Measurements from ENCODE around the gene CBFA2T2. TPM values are rescaled to one million over a fixed set of nuclear protein-coding genes. Genes with fewer than 3 reads are reported as not detected.

Gene CBFA2T2
- total RNA-seq, 1 experiment from 2014 or later, result 13.1 TPM

- TF ChIP-seq EZH2 (IDR thresholded peaks at IDR 0.05; ENCODE audit: borderline replicate concordance, low read depth, low read length, poor library complexity, severe bottlenecking) (no peak), CTCF (conservative IDR thresholded peaks at IDR 0.05; ENCODE audit: low read depth, low read length) (no peak)
- no TSS peak for BruUV-seq (replicated peaks)
- Histone ChIP-seq H3K36me3 (ENCODE audit: insufficient read depth, low read length, poor library complexity, severe bottlenecking) (peaks cover 29% of the 10 kb centered on the region), H3K27me3 (replicated peaks; ENCODE audit: insufficient read depth, low read depth, low read length, poor library complexity) (no peaks in the 10 kb centered on the region), H3K27ac (ENCODE audit: low read depth, low read length, poor library complexity, severe bottlenecking) (no peak overlapping the region), H3K9me3 (ENCODE audit: low read depth, low read length, poor library complexity, severe bottlenecking) (no peaks in the 10 kb centered on the region), H3K4me3 (ENCODE audit: low read depth, low read length, poor library complexity, severe bottlenecking) (no peak overlapping the region), H3K4me1 (ENCODE audit: insufficient read depth, low read length, poor library complexity, severe bottlenecking) (peaks cover 16% of the 10 kb centered on the region)
- ChIA-PET CTCF (no interaction called here), POLR2A (ENCODE audit: low non-redundant PET) (no interaction called here)
- intact Hi-C loops (cut with micrococcal nuclease; ENCODE audit: unreplicated experiment), result no loop called here
- DNase-seq (ENCODE audit: low spot score), result no peak
Measured at GRCh38 chr20:33680686-33681085, 190.8 kb downstream of the CBFA2T2 start.

GRCh38 chr20:33681288-33681687, 191.4 kb downstream of the CBFA2T2 start:
- intact Hi-C loops (cut with micrococcal nuclease; ENCODE audit: unreplicated experiment), result no loop called here
- BruUV-seq (replicated peaks), result no TSS peak
- peaks cover 27% of the 10 kb centered on the region for H3K36me3 ChIP-seq (ENCODE audit: insufficient read depth, low read length, poor library complexity, severe bottlenecking)
- H3K4me1 ChIP-seq (ENCODE audit: insufficient read depth, low read length, poor library complexity, severe bottlenecking), result peaks cover 16% of the 10 kb centered on the region
- no peak overlapping the region for H3K27ac ChIP-seq (ENCODE audit: low read depth, low read length, poor library complexity, severe bottlenecking)
- H3K9me3 ChIP-seq (ENCODE audit: low read depth, low read length, poor library complexity, severe bottlenecking), result no peaks in the 10 kb centered on the region
- H3K4me3 ChIP-seq (ENCODE audit: low read depth, low read length, poor library complexity, severe bottlenecking), result no peak overlapping the region
- CTCF ChIA-PET, result no interaction called here
- POLR2A ChIA-PET (ENCODE audit: low non-redundant PET), result no interaction called here
- TF ChIP-seq CTCF (conservative IDR thresholded peaks at IDR 0.05; ENCODE audit: low read depth, low read length) (no peak), EZH2 (IDR thresholded peaks at IDR 0.05; ENCODE audit: borderline replicate concordance, low read depth, low read length, poor library complexity, severe bottlenecking) (no peak)
- no peak for DNase-seq (ENCODE audit: low spot score)
- no peaks in the 10 kb centered on the region for H3K27me3 ChIP-seq (replicated peaks; ENCODE audit: insufficient read depth, low read depth, low read length, poor library complexity)

- Histone ChIP-seq H3K27ac (ENCODE audit: low read depth, low read length, poor library complexity, severe bottlenecking) (peak overlapping the region; percentile 30), H3K4me3 (ENCODE audit: low read depth, low read length, poor library complexity, severe bottlenecking) (no peak overlapping the region), H3K9me3 (ENCODE audit: low read depth, low read length, poor library complexity, severe bottlenecking) (no peaks in the 10 kb centered on the region), H3K36me3 (ENCODE audit: insufficient read depth, low read length, poor library complexity, severe bottlenecking) (peaks cover 24% of the 10 kb centered on the region), H3K4me1 (ENCODE audit: insufficient read depth, low read length, poor library complexity, severe bottlenecking) (peaks cover 19% of the 10 kb centered on the region), H3K27me3 (replicated peaks; ENCODE audit: insufficient read depth, low read depth, low read length, poor library complexity) (no peaks in the 10 kb centered on the region)
- no peak for TF ChIP-seq EZH2 (IDR thresholded peaks at IDR 0.05; ENCODE audit: borderline replicate concordance, low read depth, low read length, poor library complexity, severe bottlenecking)
- TF ChIP-seq CTCF (conservative IDR thresholded peaks at IDR 0.05; ENCODE audit: low read depth, low read length), result no peak
- intact Hi-C loops (cut with micrococcal nuclease; ENCODE audit: unreplicated experiment), result no loop called here
- CTCF ChIA-PET, result interaction anchor here (0.7 kb wide), 1 partner anchor 208 kb away, joined by 3 read pairs; no protein-coding TSS in a partner anchor
- POLR2A ChIA-PET (ENCODE audit: low non-redundant PET), result interaction anchor here (0.7 kb wide), 1 partner anchor 11 kb away, joined by 9 read pairs; no protein-coding TSS in a partner anchor
- no TSS peak for BruUV-seq (replicated peaks)
- DNase-seq (ENCODE audit: low spot score), result no peak
Measured at GRCh38 chr20:33681728-33682353, 191.9 kb downstream of the CBFA2T2 start.

Data from A673 (cell line).